Uterus (tissue), 4 donors: ENCODE results near the gene S100P. TPM values are rescaled to one million over a fixed set of nuclear protein-coding genes. Genes with fewer than 3 reads are reported as not detected.

Source experiments
- DNase-seq, 2 donors: peaks; one replicate each; pipeline ENCODE4 v3.0.0-alpha.2; 2019 to 2020
- H3K27ac ChIP-seq, 2 donors: fragments of 200-600 bp; sonication (generic); 1 replicate in 1 of 2; 2 replicates in 1 of 2; pipeline ENCODE4 v1.5.1; 2016 to 2018
- H3K27me3 ChIP-seq, 2 donors: fragments of 200-600 bp; sonication (generic); one replicate each; pipeline ENCODE4 v1.5.1; 2018 to 2019; ENCODE audit warnings: control low read depth in 1 of 2
- H3K36me3 ChIP-seq, 2 donors: fragments of 200-600 bp; sonication (generic); one replicate each; pipeline ENCODE4 v1.5.1; 2019; ENCODE audit warnings: control low read depth in 1 of 2
- H3K4me1 ChIP-seq, 2 donors: fragments of 200-600 bp; sonication (generic); one replicate each; pipeline ENCODE4 v1.5.1; 2018 to 2019; ENCODE audit warnings: control low read depth in 1 of 2
- H3K4me3 ChIP-seq, 2 donors: fragments of 200-600 bp; sonication (generic); 1 replicate in 1 of 2; 2 replicates in 1 of 2; pipeline ENCODE4 v1.5.1; 2018 to 2019; ENCODE audit warnings: mild to moderate bottlenecking in 1 of 2
- H3K9me3 ChIP-seq, 2 donors: fragments of 200-600 bp; sonication (generic); one replicate each; pipeline ENCODE4 v1.5.1; 2019; ENCODE audit warnings: control low read depth in 1 of 2
- POLR2A ChIP-seq, 2 donors: fragments of 450-650 bp; IDR thresholded peaks; one replicate each; pipeline ENCODE4 v1.6.1; 2016; ENCODE audit warnings: antibody characterized with exemption in 2 of 2, mild to moderate bottlenecking in 1 of 2, moderate library complexity in 1 of 2
- intact Hi-C: fragments of 100-400 bp; cut with DNase I; formaldehyde crosslinking; loops from one replicate; pipeline ENCODE4 v1.15.1; 2023; ENCODE audit warnings: low total_unique reads
- total RNA-seq, 4 donors: library from RNA; depleted of rRNA in 3 of 4; stranded (reverse); fragments of >200 nt in 3 of 4; gene quantifications; one replicate each; pipeline versions ENCODE4 v1.1.0 to v1.2.4, GENCODE V29; 2014 to 2023
- TF ChIP-seq, protein P1 (sequence below), 4 experiments: fragments of 200-600 bp in 2 of 4; fragments of 450-650 bp in 2 of 4; sonication (generic) in 2 of 4; IDR thresholded peaks; one replicate each; pipeline ENCODE4 v1.5.1; 2016 to 2019; ENCODE audit warnings: antibody characterized with exemption in 4 of 4, mild to moderate bottlenecking in 2 of 4, moderate library complexity in 1 of 4
- donor health status: DM: yes; HTN: yes; CAD: no.

S100P gene
- total RNA-seq: 1 to 10 TPM in 1 of 4 donors, under 1 TPM in 1, not detected in 2; 0.26 to 1.3 TPM

- Histone ChIP-seq H3K4me3 (no peak within 1 kb of the TSS), H3K27me3 (no peaks in the 10 kb centered on the region), H3K4me1 (no peaks in the 10 kb centered on the region), H3K36me3 (no peaks in the 10 kb centered on the region), H3K27ac (no peak within 1 kb of the TSS), H3K9me3 (no peaks in the 10 kb centered on the region)
- TF ChIP-seq POLR2A (IDR thresholded peaks at IDR 0.05): no peak
- TF ChIP-seq, protein P1, sequence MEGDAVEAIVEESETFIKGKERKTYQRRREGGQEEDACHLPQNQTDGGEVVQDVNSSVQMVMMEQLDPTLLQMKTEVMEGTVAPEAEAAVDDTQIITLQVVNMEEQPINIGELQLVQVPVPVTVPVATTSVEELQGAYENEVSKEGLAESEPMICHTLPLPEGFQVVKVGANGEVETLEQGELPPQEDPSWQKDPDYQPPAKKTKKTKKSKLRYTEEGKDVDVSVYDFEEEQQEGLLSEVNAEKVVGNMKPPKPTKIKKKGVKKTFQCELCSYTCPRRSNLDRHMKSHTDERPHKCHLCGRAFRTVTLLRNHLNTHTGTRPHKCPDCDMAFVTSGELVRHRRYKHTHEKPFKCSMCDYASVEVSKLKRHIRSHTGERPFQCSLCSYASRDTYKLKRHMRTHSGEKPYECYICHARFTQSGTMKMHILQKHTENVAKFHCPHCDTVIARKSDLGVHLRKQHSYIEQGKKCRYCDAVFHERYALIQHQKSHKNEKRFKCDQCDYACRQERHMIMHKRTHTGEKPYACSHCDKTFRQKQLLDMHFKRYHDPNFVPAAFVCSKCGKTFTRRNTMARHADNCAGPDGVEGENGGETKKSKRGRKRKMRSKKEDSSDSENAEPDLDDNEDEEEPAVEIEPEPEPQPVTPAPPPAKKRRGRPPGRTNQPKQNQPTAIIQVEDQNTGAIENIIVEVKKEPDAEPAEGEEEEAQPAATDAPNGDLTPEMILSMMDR (IDR thresholded peaks at IDR 0.05): no peak
- intact Hi-C loops: no loop called here
- no peak for DNase-seq
Observed at GRCh38 chr4:6693231-6694176, at the start of gene S100P. Gene S100P, plus strand, starts transcription at chr4:6693878. Its CDS starts 55 bp downstream, at chr4:6693933.

- Histone ChIP-seq H3K4me1 (peaks cover 0 to 11% of the 10 kb centered on the region in 2 donors), H3K27ac (no peak overlapping the region), H3K9me3 (no peaks in the 10 kb centered on the region), H3K27me3 (no peaks in the 10 kb centered on the region), H3K36me3 (no peaks in the 10 kb centered on the region), H3K4me3 (no peak overlapping the region)
- DNase-seq: no peak
- TF ChIP-seq, protein P1 (IDR thresholded peaks at IDR 0.05): no peak
- no peak for TF ChIP-seq POLR2A (IDR thresholded peaks at IDR 0.05)
- intact Hi-C loops: no loop called here
Observed at GRCh38 chr4:6644792-6645530, 48.7 kb upstream of the S100P start.

DNA sequence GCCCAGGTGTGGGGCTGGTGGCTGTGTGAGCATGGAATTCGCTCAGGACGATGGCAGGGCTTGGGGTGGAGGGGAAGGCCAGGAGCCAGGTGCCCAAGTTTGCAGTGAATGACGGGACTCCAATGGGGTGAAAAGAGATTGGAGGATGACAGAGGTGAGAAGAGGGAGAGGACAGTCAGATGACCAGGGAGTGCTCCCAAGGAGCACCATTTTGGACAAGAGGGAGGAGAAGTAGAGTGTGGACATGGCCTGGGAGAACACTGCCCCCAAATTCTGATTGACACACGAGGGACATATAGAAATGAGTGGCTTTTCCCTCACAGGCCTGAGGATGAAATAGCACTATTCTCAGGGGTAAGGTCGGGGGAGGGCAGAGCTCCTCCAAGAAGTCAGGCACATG is 46.5 kb upstream of the S100P start:
- no peak overlapping the region for H3K27ac ChIP-seq
- no peak overlapping the region for H3K4me3 ChIP-seq
- intact Hi-C loops: no loop called here
- H3K27me3 ChIP-seq: no peaks in the 10 kb centered on the region
- H3K36me3 ChIP-seq: no peaks in the 10 kb centered on the region
- TF ChIP-seq, protein P1 (IDR thresholded peaks at IDR 0.05): no peak
- no peak for TF ChIP-seq POLR2A (IDR thresholded peaks at IDR 0.05)
- peaks cover 0 to 8% of the 10 kb centered on the region in 2 donors for H3K4me1 ChIP-seq
- no peaks in the 10 kb centered on the region for H3K9me3 ChIP-seq
- DNase-seq: no peak

DNA sequence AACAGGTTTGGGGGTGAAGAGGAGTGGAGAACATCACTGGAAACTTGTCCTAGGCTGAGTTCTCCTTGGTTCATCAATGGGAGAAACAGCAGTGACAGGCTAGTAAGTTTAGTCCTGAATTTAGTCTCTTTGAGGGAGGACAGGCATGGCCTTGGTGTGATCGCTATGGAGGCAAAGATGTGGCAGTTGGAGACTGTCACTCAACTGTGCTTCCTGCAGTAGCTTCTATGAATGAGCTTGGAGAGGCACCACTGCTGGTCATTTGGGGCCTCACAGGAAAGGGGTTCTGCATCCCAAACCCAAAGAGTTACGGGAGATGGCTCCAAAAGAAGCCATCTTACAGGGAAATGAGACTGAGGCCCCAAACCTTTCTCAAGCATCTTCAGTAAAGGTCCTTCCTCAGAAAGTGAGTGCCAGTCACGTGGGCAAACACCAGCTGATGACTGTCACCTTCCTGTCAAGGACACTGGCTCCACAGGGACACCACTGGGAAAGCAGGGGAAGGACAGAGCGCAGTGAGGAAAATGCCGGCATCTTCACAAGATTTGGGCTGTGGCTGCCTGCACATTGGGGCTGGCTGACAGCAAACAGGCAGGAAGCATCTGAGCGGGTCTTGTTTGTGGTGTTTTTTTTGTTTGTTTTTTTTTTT is 46.0 kb upstream of the S100P start:
- Histone ChIP-seq H3K9me3 (no peaks in the 10 kb centered on the region), H3K27ac (no peak overlapping the region), H3K27me3 (no peaks in the 10 kb centered on the region), H3K4me1 (peaks cover 0 to 6% of the 10 kb centered on the region in 2 donors), H3K36me3 (no peaks in the 10 kb centered on the region), H3K4me3 (no peak overlapping the region)
- no peak for DNase-seq
- TF ChIP-seq, protein P1 (IDR thresholded peaks at IDR 0.05): no peak
- no peak for TF ChIP-seq POLR2A (IDR thresholded peaks at IDR 0.05)
- intact Hi-C loops: no loop called here
